ENCODE results near the gene IHH.

Gene IHH

DNA sequence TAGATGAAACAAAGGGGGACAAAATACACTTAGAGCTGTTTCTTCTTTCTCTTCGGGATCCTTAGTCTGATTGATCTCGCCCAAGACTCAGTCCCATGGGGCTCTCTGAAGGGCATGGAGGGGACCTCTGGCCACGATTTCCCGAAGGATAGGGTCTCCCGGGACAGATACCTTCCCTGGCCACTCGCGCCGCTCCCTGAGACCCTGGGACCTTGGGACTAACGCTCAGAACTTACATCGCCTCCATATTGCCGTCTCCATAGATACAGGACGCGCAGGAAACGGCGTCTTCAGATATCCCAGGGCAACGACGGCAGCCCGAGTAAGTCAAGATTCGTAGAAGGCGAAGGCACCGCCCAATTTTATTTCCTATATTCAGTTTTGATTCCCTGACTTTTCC is 19.5 kb downstream of the IHH start, which contains the start of gene CFAP65:
TSS of gene CFAP65 (minus strand) at position 265 of the 400 bp plus-strand sequence. CDS start 2,468 bp downstream, outside the sequence.
- peak; percentile 42 for DNase-seq (ENCODE audit: low spot score)

- DNase-seq (ENCODE audit: low spot score): no peak
Observed at GRCh38 chr2:219038600-219038999, 22.1 kb downstream of the IHH start.

GRCh38 chr2:219037783-219038499 is 22.8 kb downstream of the IHH start:
- DNase-seq (ENCODE audit: low spot score): no peak

GRCh38 chr2:219035942-219036341 is 24.8 kb downstream of the IHH start:
- DNase-seq (ENCODE audit: low spot score): no peak

DNA sequence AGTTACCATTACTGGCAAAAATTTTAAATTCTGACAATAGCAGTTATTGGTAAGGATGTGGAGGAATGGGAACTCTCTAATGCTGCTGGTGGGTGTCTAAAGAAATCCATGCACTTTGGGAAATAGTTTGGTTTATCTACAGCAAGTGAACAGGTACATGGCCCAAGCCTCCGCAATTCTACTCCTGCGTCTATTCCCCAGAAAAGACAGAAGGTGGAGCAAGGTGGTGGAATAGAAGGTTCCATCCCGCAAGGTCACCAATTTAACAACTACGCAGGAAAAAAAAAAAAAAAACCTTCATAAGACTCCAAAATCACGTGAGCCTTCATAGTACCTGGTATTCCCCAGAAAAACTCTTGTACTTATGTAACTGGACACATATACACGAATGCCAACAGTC is 25.9 kb downstream of the IHH start:
- no peak for DNase-seq (ENCODE audit: low spot score)

- DNase-seq (ENCODE audit: low spot score): no peak
Observed at GRCh38 chr2:219032051-219032745, 28.5 kb downstream of the IHH start.

- DNase-seq (ENCODE audit: low spot score): no peak
Observed at GRCh38 chr2:219031005-219031738, 29.5 kb downstream of the IHH start.

- no peak for DNase-seq (ENCODE audit: low spot score)
Observed at GRCh38 chr2:219030177-219030940, 30.4 kb downstream of the IHH start.

DNA sequence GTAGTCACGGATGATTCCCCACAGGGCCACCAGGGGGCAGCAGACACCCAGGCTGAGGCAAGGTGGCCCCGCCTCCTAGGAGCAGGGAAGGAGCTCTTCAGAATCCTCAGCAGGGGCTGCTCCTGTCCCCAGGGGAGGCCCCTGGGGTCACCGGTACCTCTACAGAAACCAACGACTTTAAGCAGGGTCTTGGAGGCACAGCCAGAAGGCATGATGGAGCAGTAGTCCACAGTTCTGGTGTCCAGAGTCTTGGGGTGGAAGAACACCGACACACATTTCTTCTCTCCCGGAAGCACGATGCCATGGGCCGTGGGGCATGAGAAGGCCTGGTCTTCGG is 30.9 kb downstream of the IHH start:
- DNase-seq (ENCODE audit: low spot score): peak; percentile 85

- no peak for DNase-seq (ENCODE audit: low spot score)
Observed at GRCh38 chr2:219028996-219029828, 31.5 kb downstream of the IHH start.

DNA sequence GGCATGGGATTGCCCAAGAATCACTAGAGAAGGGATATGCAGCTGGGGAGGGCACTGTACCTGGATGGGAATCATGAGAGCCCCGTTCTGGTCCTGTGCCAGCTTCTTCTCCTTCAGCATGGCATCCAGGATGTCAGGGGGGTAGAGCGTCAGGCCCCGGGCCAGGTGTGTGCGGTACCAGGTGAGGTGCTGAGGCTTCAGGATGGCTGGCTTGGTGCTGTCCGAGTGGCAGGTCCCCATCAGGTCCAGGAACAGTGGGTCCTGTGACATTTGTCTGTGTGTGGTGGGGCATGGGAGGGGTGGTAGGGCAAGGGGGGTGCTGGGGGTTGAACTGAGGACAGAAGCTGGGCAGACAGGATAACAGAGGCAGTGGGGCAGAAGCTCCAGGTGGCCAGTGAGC is 32.6 kb downstream of the IHH start:
- no peak for DNase-seq (ENCODE audit: low spot score)

DNA sequence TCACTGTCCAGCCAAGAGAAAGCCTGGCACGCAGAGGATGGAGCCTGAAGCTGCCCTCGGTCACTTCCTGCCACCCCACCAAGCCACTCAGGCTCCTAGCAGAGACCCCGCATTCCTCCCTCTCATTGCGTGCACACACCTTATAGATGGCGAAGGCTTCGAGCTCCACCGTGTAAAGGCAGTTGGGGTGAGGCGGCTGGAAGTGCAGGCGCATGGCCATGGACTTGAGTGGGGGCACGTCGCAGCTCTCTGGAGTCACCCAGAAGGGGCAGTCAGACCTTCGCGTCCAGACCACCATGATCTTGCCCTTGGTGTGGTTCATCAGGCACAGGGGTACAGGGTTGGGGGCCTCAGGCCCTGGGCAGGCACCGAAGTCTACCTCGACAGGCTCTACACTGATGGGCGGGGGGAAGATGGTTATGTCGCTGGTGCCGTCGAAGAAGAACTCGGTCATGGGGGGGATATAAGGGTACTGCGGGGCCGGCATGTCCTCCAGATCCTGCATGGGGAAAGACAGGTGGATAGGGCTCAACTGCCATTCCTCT is 33.1 kb downstream of the IHH start:
- DNase-seq (ENCODE audit: low spot score): no peak

GRCh38 chr2:219026946-219027345 is 33.8 kb downstream of the IHH start:
- no peak for DNase-seq (ENCODE audit: low spot score)

- DNase-seq (ENCODE audit: low spot score): no peak
Observed at GRCh38 chr2:219025637-219026585, 34.8 kb downstream of the IHH start.

GRCh38 chr2:219024059-219024458 is 36.7 kb downstream of the IHH start:
- DNase-seq (ENCODE audit: low spot score): no peak

DNA sequence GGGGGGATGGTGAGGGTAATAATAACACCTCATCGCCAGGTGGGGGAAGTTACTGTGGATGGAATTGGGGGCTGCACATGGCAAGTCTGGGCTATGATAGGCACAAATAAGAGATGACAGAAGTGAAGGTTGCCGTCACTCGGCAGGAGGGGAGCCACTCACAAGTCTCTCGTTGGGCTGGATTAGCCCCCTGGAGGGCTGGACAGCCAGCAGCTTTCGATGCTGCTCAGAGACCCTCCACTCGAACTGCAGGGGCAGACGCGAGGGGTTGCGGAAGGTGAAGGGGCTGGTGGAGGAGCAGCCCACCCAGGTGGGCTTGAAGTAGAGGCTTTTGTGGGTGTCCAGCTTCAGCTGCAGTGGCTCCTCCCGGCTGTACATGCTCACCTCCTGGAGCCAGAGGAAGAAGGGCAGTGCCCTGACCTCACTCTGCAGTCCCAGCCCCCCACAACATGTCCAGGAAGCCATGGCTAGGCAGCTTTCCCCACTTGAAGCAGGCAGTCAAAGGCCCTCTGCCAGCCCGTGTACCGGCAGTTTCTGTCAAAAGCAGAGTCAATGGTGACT is 37.6 kb downstream of the IHH start:
- DNase-seq (ENCODE audit: low spot score): no peak

- DNase-seq (ENCODE audit: low spot score): no peak
Observed at GRCh38 chr2:219022616-219023015, 38.1 kb downstream of the IHH start.

DNA sequence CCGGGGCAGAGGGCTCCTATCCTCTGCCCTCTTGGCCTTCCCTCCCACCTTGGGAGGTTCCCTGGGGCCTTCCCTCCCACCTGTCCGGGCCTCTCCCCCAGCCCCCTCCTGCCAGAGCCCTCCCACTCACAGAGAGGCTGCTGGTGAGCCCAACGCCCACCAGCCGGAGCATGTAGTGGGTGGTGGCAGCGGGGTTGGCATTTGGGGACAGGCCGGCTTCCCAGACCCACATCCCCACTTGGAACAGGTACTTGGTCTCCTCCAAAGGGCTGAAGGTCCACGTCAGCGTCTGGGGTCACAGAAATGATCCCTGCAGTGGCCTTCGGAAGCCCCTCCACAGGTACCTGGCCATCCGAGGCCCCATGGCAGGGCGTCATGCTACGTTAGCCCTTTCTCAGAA is 38.7 kb downstream of the IHH start:
- DNase-seq (ENCODE audit: low spot score): no peak

GRCh38 chr2:219021591-219021990 is 39.1 kb downstream of the IHH start:
- no peak for DNase-seq (ENCODE audit: low spot score)

Data from SK-N-DZ (cell line).